CD4-positive, CD25-positive, alpha-beta regulatory T cell (primary cell): ENCODE data around the gene HOXC11. TPM values are rescaled to one million over a fixed set of nuclear protein-coding genes. Genes with fewer than 3 reads are reported as not detected.

ENCODE experiments used
- ATAC-seq, 2 donors: fragments of 150-1000 bp; cut with Tn5 transposase; one replicate each; pipeline ENCODE4 v1.10.0; 2021; ENCODE audit warnings: low read depth in 2 of 2, moderate number of reproducible peaks in 2 of 2, moderate library complexity in 1 of 2
- DNase-seq, 3 donors: peaks; one replicate each; pipeline versions ENCODE4 v3.0.0 to v3.0.0-alpha.2; 2012 to 2022; ENCODE audit warnings: mixed read lengths in 1 of 3
- H3K27ac ChIP-seq: one replicate; pipeline ENCODE4 v1.7.0; 2013; ENCODE audit warnings: mild to moderate bottlenecking, low read length; ENCODE audit not compliant: insufficient read depth, poor library complexity, severe bottlenecking
- H3K27me3 ChIP-seq: one replicate; pipeline ENCODE4 v1.7.0; 2013; ENCODE audit warnings: low read length; ENCODE audit not compliant: control insufficient read depth, insufficient read depth
- H3K36me3 ChIP-seq: one replicate; pipeline ENCODE4 v1.7.0; 2013; ENCODE audit warnings: mild to moderate bottlenecking, low read length, moderate library complexity; ENCODE audit not compliant: control insufficient read depth, insufficient read depth
- H3K4me1 ChIP-seq: 2 replicates; pipeline ENCODE4 v1.7.0; 2013; ENCODE audit warnings: mild to moderate bottlenecking, low read length; ENCODE audit not compliant: insufficient read depth, control insufficient read depth, poor library complexity, severe bottlenecking
- H3K4me3 ChIP-seq: one replicate; pipeline ENCODE4 v1.7.0; 2013; ENCODE audit warnings: low read depth, mild to moderate bottlenecking, low read length, moderate library complexity
- H3K9me3 ChIP-seq, 2 experiments: 1 replicate in 1 of 2; 2 replicates in 1 of 2; pipeline ENCODE4 v1.7.0; 2013; ENCODE audit warnings: low read length in 2 of 2, mild to moderate bottlenecking in 1 of 2, moderate library complexity in 1 of 2; ENCODE audit not compliant: control insufficient read depth in 2 of 2
- H3K27ac Mint-ChIP-seq, 3 donors: one replicate each; pipeline ENCODE4 v1.8.0; 2020 to 2022; ENCODE audit warnings: mild to moderate bottlenecking in 3 of 3, mixed read lengths in 3 of 3, moderate library complexity in 2 of 3
- H3K27me3 Mint-ChIP-seq: one replicate; pipeline ENCODE4 v1.8.0; 2022; ENCODE audit warnings: mild to moderate bottlenecking, mixed read lengths
- H3K36me3 Mint-ChIP-seq: one replicate; pipeline ENCODE4 v1.8.0; 2020; ENCODE audit warnings: mixed read lengths
- H3K4me1 Mint-ChIP-seq, 4 donors: one replicate each; pipeline ENCODE4 v1.8.0; 2020 to 2022; ENCODE audit warnings: mixed read lengths in 4 of 4, mild to moderate bottlenecking in 1 of 4
- H3K4me3 Mint-ChIP-seq, 4 donors: one replicate each; pipeline ENCODE4 v1.8.0; 2020 to 2022; ENCODE audit warnings: mild to moderate bottlenecking in 4 of 4, mixed read lengths in 4 of 4, moderate library complexity in 3 of 4
- H3K9me3 Mint-ChIP-seq, 7 donors: one replicate each; pipeline ENCODE4 v1.8.0; 2020 to 2022; ENCODE audit warnings: mixed read lengths in 7 of 7, mild to moderate bottlenecking in 3 of 7, moderate library complexity in 2 of 7
- polyA plus RNA-seq, 4 donors: library from polyadenylated mRNA; unstranded; fragments of 300-500 nt; fragmentation: Illumina TruSeq; gene quantifications; one replicate each; pipeline ENCODE4 v1.2.3, GENCODE V29; 2021
- total RNA-seq: library from RNA; stranded (reverse); gene quantifications from one replicate; pipeline ENCODE4 v1.2.3, GENCODE V29; 2022

Gene HOXC11
- total and polyA plus RNA-seq, 5 donors from 2014 or later: not detected

- Mint-ChIP-seq H3K36me3 (no peaks in the 10 kb centered on the region), H3K27ac (peak overlapping the region in 1 of 3 donors; percentile 33)
- no peaks in the 10 kb centered on the region for H3K36me3 ChIP-seq
Measured at GRCh38 chr12:53968214-53969127, 4.5 kb upstream of the HOXC11 start.

GRCh38 chr12:53969588-53970259 is 3.2 kb upstream of the HOXC11 start:
- no peak for ATAC-seq
- Histone ChIP-seq H3K36me3 (no peaks in the 10 kb centered on the region), H3K27me3 (peaks cover 71% of the 10 kb centered on the region), H3K4me3 (no peak overlapping the region), H3K27ac (no peak overlapping the region), H3K4me1 (peaks cover 34% of the 10 kb centered on the region), H3K9me3 (peaks cover 2 to 9% of the 10 kb centered on the region in 2 experiments)
- peaks cover 0 to 11% (median 1%) of the 10 kb centered on the region in 7 donors for H3K9me3 Mint-ChIP-seq
- no peak overlapping the region for H3K4me3 Mint-ChIP-seq
- no peaks in the 10 kb centered on the region for H3K36me3 Mint-ChIP-seq
- no peak overlapping the region for H3K27ac Mint-ChIP-seq
- no peak for DNase-seq
- H3K4me1 Mint-ChIP-seq: peaks cover 0 to 42% (median 21%) of the 10 kb centered on the region in 4 donors
- peaks cover 100% of the 10 kb centered on the region for H3K27me3 Mint-ChIP-seq

More at GRCh38 chr12:53968214-53969127, 4.5 kb upstream of the HOXC11 start:
- no peak overlapping the region for H3K4me3 ChIP-seq
- ATAC-seq (no peak), DNase-seq (no peak)
- no peak overlapping the region for H3K27ac ChIP-seq
- H3K27me3 Mint-ChIP-seq: peaks cover 99% of the 10 kb centered on the region
- peaks cover 0 to 47% (median 25%) of the 10 kb centered on the region in 4 donors for H3K4me1 Mint-ChIP-seq
- peaks cover 0 to 11% (median 1%) of the 10 kb centered on the region in 7 donors for H3K9me3 Mint-ChIP-seq
- peaks cover 83% of the 10 kb centered on the region for H3K27me3 ChIP-seq
- H3K9me3 ChIP-seq: peaks cover 2 to 9% of the 10 kb centered on the region in 2 experiments
- peaks cover 25% of the 10 kb centered on the region for H3K4me1 ChIP-seq
- no peak overlapping the region for H3K4me3 Mint-ChIP-seq

GRCh38 chr12:53970451-53970850 is 2.5 kb upstream of the HOXC11 start:
- peaks cover 66% of the 10 kb centered on the region for H3K27me3 ChIP-seq
- ATAC-seq (no peak), DNase-seq (no peak)
- peaks cover 0 to 41% (median 18%) of the 10 kb centered on the region in 4 donors for H3K4me1 Mint-ChIP-seq
- peaks cover 2 to 10% of the 10 kb centered on the region in 2 experiments for H3K9me3 ChIP-seq
- no peak overlapping the region for H3K4me3 ChIP-seq
- peaks cover 99% of the 10 kb centered on the region for H3K27me3 Mint-ChIP-seq
- H3K27ac Mint-ChIP-seq: no peak overlapping the region
- no peaks in the 10 kb centered on the region for H3K36me3 Mint-ChIP-seq
- peaks cover 0 to 13% (median 1%) of the 10 kb centered on the region in 7 donors for H3K9me3 Mint-ChIP-seq
- H3K4me1 ChIP-seq: peaks cover 37% of the 10 kb centered on the region
- no peak overlapping the region for H3K27ac ChIP-seq
- no peak overlapping the region for H3K4me3 Mint-ChIP-seq
- no peaks in the 10 kb centered on the region for H3K36me3 ChIP-seq

- Mint-ChIP-seq H3K4me1 (peaks cover 0 to 38% (median 15%) of the 10 kb centered on the region in 4 donors), H3K9me3 (peaks cover 0 to 15% (median 1%) of the 10 kb centered on the region in 7 donors), H3K27ac (no peak overlapping the region), H3K27me3 (peaks cover 99% of the 10 kb centered on the region), H3K36me3 (no peaks in the 10 kb centered on the region), H3K4me3 (no peak overlapping the region)
- DNase-seq (no peak), ATAC-seq (no peak)
- H3K27ac ChIP-seq: no peak overlapping the region
- peaks cover 33% of the 10 kb centered on the region for H3K4me1 ChIP-seq
- peaks cover 2 to 17% of the 10 kb centered on the region in 2 experiments for H3K9me3 ChIP-seq
- no peak overlapping the region for H3K4me3 ChIP-seq
- no peaks in the 10 kb centered on the region for H3K36me3 ChIP-seq
- H3K27me3 ChIP-seq: peaks cover 69% of the 10 kb centered on the region
Measured at GRCh38 chr12:53971129-53971528, 1.8 kb upstream of the HOXC11 start.

GRCh38 chr12:53971686-53972085 is 1.2 kb upstream of the HOXC11 start:
- Histone ChIP-seq H3K4me1 (peaks cover 27% of the 10 kb centered on the region), H3K27me3 (peaks cover 70% of the 10 kb centered on the region), H3K4me3 (no peak overlapping the region), H3K27ac (no peak overlapping the region), H3K9me3 (peaks cover 2 to 20% of the 10 kb centered on the region in 2 experiments), H3K36me3 (no peaks in the 10 kb centered on the region)
- Mint-ChIP-seq H3K4me1 (peaks cover 0 to 35% (median 11%) of the 10 kb centered on the region in 4 donors), H3K4me3 (peak overlapping the region in 1 of 4 donors; percentile 41), H3K27me3 (peaks cover 99% of the 10 kb centered on the region), H3K9me3 (peaks cover 0 to 16% (median 1%) of the 10 kb centered on the region in 7 donors), H3K27ac (no peak overlapping the region), H3K36me3 (no peaks in the 10 kb centered on the region)
- DNase-seq (no peak), ATAC-seq (no peak)

GRCh38 chr12:53972152-53972702 is 699 bp upstream of the HOXC11 start:
- Mint-ChIP-seq H3K4me1 (peaks cover 0 to 30% (median 14%) of the 10 kb centered on the region in 4 donors), H3K27ac (no peak overlapping the region), H3K9me3 (peaks cover 0 to 19% (median 1%) of the 10 kb centered on the region in 7 donors), H3K27me3 (peaks cover 99% of the 10 kb centered on the region), H3K4me3 (peak overlapping the region in 3 of 4 donors; percentile 26 to 41 (median 32)), H3K36me3 (no peaks in the 10 kb centered on the region)
- no peaks in the 10 kb centered on the region for H3K36me3 ChIP-seq
- H3K27ac ChIP-seq: no peak overlapping the region
- H3K4me1 ChIP-seq: peaks cover 26% of the 10 kb centered on the region
- no peak for DNase-seq
- ATAC-seq: no peak
- H3K27me3 ChIP-seq: peaks cover 69% of the 10 kb centered on the region
- peaks cover 2 to 20% of the 10 kb centered on the region in 2 experiments for H3K9me3 ChIP-seq
- no peak overlapping the region for H3K4me3 ChIP-seq

- Mint-ChIP-seq H3K4me3 (peak overlapping the region; percentile 36 to 87 (median 48)), H3K27ac (peak overlapping the region in 2 of 3 donors; percentile 66 to 92), H3K4me1 (peaks cover 0 to 28% (median 16%) of the 10 kb centered on the region in 4 donors), H3K9me3 (peaks cover 0 to 18% (median 1%) of the 10 kb centered on the region in 7 donors), H3K27me3 (peaks cover 97% of the 10 kb centered on the region), H3K36me3 (no peaks in the 10 kb centered on the region)
- Histone ChIP-seq H3K4me3 (no peak overlapping the region), H3K4me1 (peaks cover 29% of the 10 kb centered on the region), H3K9me3 (peaks cover 2 to 20% of the 10 kb centered on the region in 2 experiments), H3K27ac (no peak overlapping the region), H3K27me3 (peaks cover 70% of the 10 kb centered on the region), H3K36me3 (no peaks in the 10 kb centered on the region)
- DNase-seq (no peak), ATAC-seq (no peak)
Measured at GRCh38 chr12:53973236-53974042, 513 bp downstream of the HOXC11 start.
